ENCODE measurements around the gene C1orf53. TPM values are rescaled to one million over a fixed set of nuclear protein-coding genes. Genes with fewer than 3 reads are reported as not detected.

C1orf53 gene
- total and polyA plus RNA-seq, 2 of the 8 experiments (the other 6 are each of a cell fraction or from before 2014, with no cell fraction given): 0.56 to 1.3 TPM

DNA sequence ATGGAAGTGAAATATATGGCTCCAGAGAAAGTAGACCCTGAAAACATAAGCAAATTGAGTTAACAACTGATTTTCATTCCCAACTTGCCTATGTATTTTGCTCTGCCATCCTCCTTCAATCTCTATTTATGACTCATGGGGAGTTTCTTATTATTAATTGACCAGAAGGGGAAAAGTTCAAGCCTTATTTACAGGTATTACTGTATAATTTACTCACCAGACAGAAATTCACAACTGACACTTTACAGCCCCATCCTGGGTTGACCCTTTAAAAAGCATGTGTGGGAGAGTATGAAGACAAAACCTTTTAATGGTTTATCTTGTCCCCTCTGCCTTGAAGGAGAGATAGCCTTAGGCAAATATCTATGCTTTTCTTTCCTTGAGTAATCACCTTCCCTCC lies 39.8 kb upstream of the C1orf53 start:
- ChIA-PET CTCF (ENCODE audit: partially characterized antibody) (interaction anchor here (0.8 to 1.6 kb wide), 2 partner anchors 8 to 248 kb away, joined by 3 to 6 read pairs; no protein-coding TSS in a partner anchor), POLR2A (ENCODE audit: partially characterized antibody) (no interaction called here)
- no peak for TF ChIP-seq EZH2 (IDR thresholded peaks at IDR 0.05; ENCODE audit: low read depth, low read length, severe bottlenecking)
- TF ChIP-seq HDAC6 (IDR thresholded peaks at IDR 0.05; ENCODE audit: low read depth, low read length): no peak
- TF ChIP-seq ZNF274 (IDR thresholded peaks at IDR 0.05; ENCODE audit: borderline replicate concordance, extremely low read depth, low read length): no peak
- no peak for TF ChIP-seq SP4 (IDR thresholded peaks at IDR 0.05; ENCODE audit: low read length)
- no peak for TF ChIP-seq RBBP5 (IDR thresholded peaks at IDR 0.05; ENCODE audit: borderline replicate concordance, low read depth, low read length)
- no peak for TF ChIP-seq ATF2 (IDR thresholded peaks at IDR 0.05; ENCODE audit: low read length)
- TF ChIP-seq KDM4A (IDR thresholded peaks at IDR 0.05; ENCODE audit: low read depth, low read length, severe bottlenecking): no peak
- no peak for TF ChIP-seq ASH2L (IDR thresholded peaks at IDR 0.05; ENCODE audit: low read length)
- TF ChIP-seq JUN (IDR thresholded peaks at IDR 0.05; ENCODE audit: low read depth, low read length): no peak
- no peak for TF ChIP-seq SUZ12 (IDR thresholded peaks at IDR 0.05; ENCODE audit: low read length)

More for the DNA sequence above, 39.8 kb upstream of the C1orf53 start:
- Histone ChIP-seq H3K23me2 (ENCODE audit: low read depth, low read length) (no peaks in the 10 kb centered on the region), H3K9ac (replicated peaks in 1 of 4; ENCODE audit: extremely low read depth in 1 of 4, low read depth in 3 of 4, low read length in 3 of 4) (no peak overlapping the region), H3K27ac (ENCODE audit: low read depth, low read length) (no peak overlapping the region), H2BK20ac (ENCODE audit: low read length) (no peak overlapping the region), H4K8ac (ENCODE audit: extremely low read depth, insufficient read depth, low read length) (no peak overlapping the region), H3K4ac (replicated peaks; ENCODE audit: insufficient read length, low read depth, low read length) (no peak overlapping the region), H3K23ac (ENCODE audit: insufficient read length) (no peak overlapping the region), H3K14ac (ENCODE audit: insufficient read length) (no peak overlapping the region), H3K27me3 (replicated peaks in 1 of 4; ENCODE audit: control insufficient read depth in 3 of 4, extremely low read depth in 1 of 4, insufficient read depth in 3 of 4, low read length in 3 of 4) (no peaks in the 10 kb centered on the region), H2AFZ (ENCODE audit: low read length) (no peak overlapping the region), H3K79me2 (ENCODE audit: control insufficient read depth in 1 of 2, insufficient read depth in 2 of 2, low read length in 2 of 2) (no peaks in the 10 kb centered on the region), H2BK15ac (ENCODE audit: low read length) (no peak overlapping the region), H3K18ac (ENCODE audit: extremely low read depth, low read length) (no peak overlapping the region), H2BK120ac (replicated peaks; ENCODE audit: low read depth, low read length) (no peak overlapping the region), H3K4me2 (ENCODE audit: insufficient read depth in 1 of 2, low read depth in 2 of 2, low read length in 2 of 2) (no peak overlapping the region), H4K5ac (ENCODE audit: insufficient read length, low read depth, low read length) (no peak overlapping the region), H3K4me1 (replicated peaks in 1 of 4; ENCODE audit: control insufficient read depth in 3 of 4, insufficient read depth in 4 of 4, low read length in 3 of 4) (no peaks in the 10 kb centered on the region; a peak in 1 of 7 replicates), H3K79me1 (ENCODE audit: low read depth, low read length) (no peaks in the 10 kb centered on the region), H3K9me3 (ENCODE audit: insufficient read depth in 2 of 2, low read depth in 1 of 2, low read length in 1 of 2) (no peaks in the 10 kb centered on the region), H3K4me3 (ENCODE audit: extremely low read depth in 1 of 4, insufficient read depth in 2 of 4, low read depth in 3 of 4, low read length in 4 of 4) (no peak overlapping the region), H4K91ac (replicated peaks; ENCODE audit: insufficient read length, low read length) (no peak overlapping the region), H3K56ac (replicated peaks; ENCODE audit: insufficient read length, low read depth, low read length) (no peak overlapping the region), H4K20me1 (replicated peaks in 1 of 2; ENCODE audit: control insufficient read depth in 1 of 2, insufficient read depth in 2 of 2, low read length in 2 of 2) (no peaks in the 10 kb centered on the region), H2AK5ac (ENCODE audit: low read depth, low read length) (no peak overlapping the region), H3K36me3 (ENCODE audit: control insufficient read depth in 2 of 4, insufficient read depth in 4 of 4, low read length in 3 of 4) (no peaks in the 10 kb centered on the region; a peak in 1 of 8 replicates), H2BK5ac (ENCODE audit: low read depth, low read length) (no peak overlapping the region), H2BK12ac (ENCODE audit: low read depth, low read length) (no peak overlapping the region)
- no peak for FAIRE-seq
- no peak for DNase-seq (ENCODE audit: low read depth in 1 of 2, low spot score in 2 of 2)
